Astrocyte (in vitro differentiated cells and primary cell): Measurements from ENCODE around the gene GJB6. TPM values are rescaled to one million over a fixed set of nuclear protein-coding genes. Genes with fewer than 3 reads are reported as not detected.
A peak's percentile ranks its signal among the peaks of the same experiment; 100 is the strongest.

Experiments used
- DNase-seq: peaks from one replicate; pipeline ENCODE4 v3.0.0-alpha.2; 2010; ENCODE audit warnings: low read depth
- FAIRE-seq: peaks from 2 replicates; lab custom pipeline; 2011; peaks lifted over from hg19 to GRCh38; lab: Jason Lieb, UNC
- H2AFZ ChIP-seq: 2 replicates; pipeline ENCODE4 v1.6.0; 2012; ENCODE audit warnings: low read depth, low read length, inconsistent platforms
- H3K27ac ChIP-seq: 2 replicates; pipeline ENCODE4 v1.5.1; 2011; ENCODE audit warnings: low read depth, low read length, inconsistent platforms
- H3K27me3 ChIP-seq: 2 replicates; pipeline ENCODE4 v1.6.0; 2011; ENCODE audit warnings: low read length, inconsistent platforms; ENCODE audit not compliant: insufficient read depth
- H3K36me3 ChIP-seq: 2 replicates; pipeline ENCODE4 v1.5.1; 2011; ENCODE audit warnings: low read length, inconsistent platforms; ENCODE audit not compliant: insufficient read depth
- H3K4me1 ChIP-seq: 2 replicates; pipeline ENCODE4 v1.5.1; 2011; ENCODE audit warnings: low read length, inconsistent platforms; ENCODE audit not compliant: insufficient read depth
- H3K4me2 ChIP-seq: 2 replicates; pipeline ENCODE4 v1.6.0; 2012; ENCODE audit warnings: low read length, inconsistent platforms
- H3K4me3 ChIP-seq: 2 replicates; pipeline ENCODE4 v1.5.1; 2011; ENCODE audit warnings: low read depth, mild to moderate bottlenecking, low read length, inconsistent platforms; ENCODE audit not compliant: insufficient read depth
- H3K79me2 ChIP-seq: 2 replicates; pipeline ENCODE4 v1.6.0; 2012; ENCODE audit warnings: mild to moderate bottlenecking, low read length, inconsistent platforms; ENCODE audit not compliant: insufficient read depth
- H3K9ac ChIP-seq: 2 replicates; pipeline ENCODE4 v1.6.0; 2012; ENCODE audit warnings: mild to moderate bottlenecking, low read length, inconsistent platforms
- H3K9me3 ChIP-seq: 2 replicates; pipeline ENCODE4 v1.5.1; 2012; ENCODE audit warnings: low read depth, mild to moderate bottlenecking, low read length, inconsistent platforms; ENCODE audit not compliant: insufficient read depth
- H4K20me1 ChIP-seq: 2 replicates; pipeline ENCODE4 v1.6.0; 2012; ENCODE audit warnings: low read length, inconsistent platforms; ENCODE audit not compliant: insufficient read depth
- H3K27ac Mint-ChIP-seq: one replicate; pipeline ENCODE4 v1.8.0; 2021; ENCODE audit warnings: mild to moderate bottlenecking, mixed read lengths; ENCODE audit not compliant: unreplicated experiment
- H3K27me3 Mint-ChIP-seq: one replicate; pipeline ENCODE4 v1.8.0; 2021; ENCODE audit warnings: low read depth, mixed read lengths; ENCODE audit not compliant: unreplicated experiment
- H3K36me3 Mint-ChIP-seq: one replicate; pipeline ENCODE4 v1.8.0; 2021; ENCODE audit warnings: low read depth, mixed read lengths; ENCODE audit not compliant: unreplicated experiment
- H3K4me1 Mint-ChIP-seq: one replicate; pipeline ENCODE4 v1.8.0; 2021; ENCODE audit warnings: low read depth, mixed read lengths; ENCODE audit not compliant: unreplicated experiment
- H3K4me3 Mint-ChIP-seq: one replicate; pipeline ENCODE4 v1.8.0; 2021; ENCODE audit warnings: mild to moderate bottlenecking, moderate library complexity, mixed read lengths; ENCODE audit not compliant: unreplicated experiment
- H3K9me3 Mint-ChIP-seq: one replicate; pipeline ENCODE4 v1.8.0; 2021; ENCODE audit warnings: mild to moderate bottlenecking, mixed read lengths; ENCODE audit not compliant: unreplicated experiment
- CTCF ChIP-seq: IDR thresholded peaks from 2 replicates; pipeline ENCODE4 v1.5.1; 2011; ENCODE audit warnings: low read depth, mild to moderate bottlenecking, inconsistent platforms, low read length, moderate library complexity; ENCODE audit not compliant: insufficient read depth
- EZH2 ChIP-seq: IDR thresholded peaks from 2 replicates; pipeline ENCODE4 v1.6.1; 2012; ENCODE audit warnings: mild to moderate bottlenecking, low read length, inconsistent platforms; ENCODE audit not compliant: insufficient read depth
- total RNA-seq: library from RNA; stranded (reverse); gene quantifications from 2 replicates; pipeline ENCODE4 v1.2.1, GENCODE V29; 2021

GJB6 gene
- total RNA-seq, 1 donor from 2014 or later, result not detected

- Histone ChIP-seq H4K20me1 (no peaks in the 10 kb centered on the region), H3K4me2 (peak overlapping the region; percentile 86), H3K4me1 (peaks cover 19% of the 10 kb centered on the region), H3K9ac (peak overlapping the region; percentile 8), H3K4me3 (peak overlapping the region; percentile 50), H3K9me3 (no peaks in the 10 kb centered on the region), H3K27ac (no peak overlapping the region), H3K79me2 (no peaks in the 10 kb centered on the region), H2AFZ (peak overlapping the region; percentile 72), H3K27me3 (peaks cover 49% of the 10 kb centered on the region), H3K36me3 (no peaks in the 10 kb centered on the region)
- H3K9me3 Mint-ChIP-seq, result peaks cover 1% of the 10 kb centered on the region
- TF ChIP-seq EZH2 (peak; percentile 94), CTCF (no peak)
- peaks cover 55% of the 10 kb centered on the region for H3K27me3 Mint-ChIP-seq
- H3K4me3 Mint-ChIP-seq, result peak overlapping the region; percentile 75
- DNase-seq (no peak), FAIRE-seq (no peak)
- peaks cover 10% of the 10 kb centered on the region for H3K4me1 Mint-ChIP-seq
- H3K36me3 Mint-ChIP-seq, result peaks cover 4% of the 10 kb centered on the region
- peak overlapping the region; percentile 66 for H3K27ac Mint-ChIP-seq
Measured at GRCh38 chr13:20192158-20192835, 39.8 kb downstream of the GJB6 start.

GRCh38 chr13:20191311-20192157 lies 40.6 kb downstream of the GJB6 start:
- Histone ChIP-seq H3K4me3 (peak overlapping the region; percentile 50), H3K27ac (no peak overlapping the region), H3K36me3 (no peaks in the 10 kb centered on the region), H3K4me1 (peaks cover 19% of the 10 kb centered on the region), H3K27me3 (peaks cover 43% of the 10 kb centered on the region), H3K79me2 (no peaks in the 10 kb centered on the region), H2AFZ (peak overlapping the region; percentile 72), H3K9me3 (no peaks in the 10 kb centered on the region), H3K4me2 (peak overlapping the region; percentile 86), H4K20me1 (no peaks in the 10 kb centered on the region), H3K9ac (peak overlapping the region; percentile 8)
- Mint-ChIP-seq H3K36me3 (peaks cover 4% of the 10 kb centered on the region), H3K27me3 (peaks cover 59% of the 10 kb centered on the region), H3K4me3 (peak overlapping the region; percentile 75), H3K9me3 (peaks cover 1% of the 10 kb centered on the region), H3K27ac (peak overlapping the region; percentile 66), H3K4me1 (peaks cover 10% of the 10 kb centered on the region)
- FAIRE-seq (no peak), DNase-seq (no peak)
- no peak for TF ChIP-seq CTCF
- no peak for TF ChIP-seq EZH2
